Mesenteric fat pad (tissue), 1 donor: ENCODE measurements around the gene KIF12. TPM values are rescaled to one million over a fixed set of nuclear protein-coding genes. Genes with fewer than 3 reads are reported as not detected.

Experiments used
- DNase-seq: peaks from one replicate; pipeline ENCODE4 v3.0.0-alpha.2; 2020; ENCODE audit warnings: low spot score
- total RNA-seq: library from RNA; stranded (reverse); fragmentation: NEBNext Ultra II Directional; extraction: Animal tissue kit (Norgen Biotek cat#: 25700); gene quantifications from one replicate; pipeline ENCODE4 v1.2.1, GENCODE V29; 2021
- donor health status: DM: yes; HTN: yes; CAD: no.

KIF12 gene
- total RNA-seq, 1 donor from 2014 or later = 0.84 TPM

- peak; percentile 55 for DNase-seq
Observed at GRCh38 chr9:114107286-114108001, 8.4 kb upstream of the KIF12 start.

- no peak for DNase-seq
Observed at GRCh38 chr9:114105236-114105635, 6.1 kb upstream of the KIF12 start.

GRCh38 chr9:114102484-114102883, 3.4 kb upstream of the KIF12 start:
- DNase-seq = no peak

GRCh38 chr9:114100536-114100935, 1.4 kb upstream of the KIF12 start:
- no peak for DNase-seq

- no peak for DNase-seq
Observed at GRCh38 chr9:114099669-114100270, 678 bp upstream of the KIF12 start.

- DNase-seq = peak; percentile 88
Observed at GRCh38 chr9:114098021-114098935, 814 bp downstream of the KIF12 start.

GRCh38 chr9:114097613-114098020, 1.5 kb downstream of the KIF12 start:
- peak; percentile 81 for DNase-seq

GRCh38 chr9:114096866-114097612, 2.1 kb downstream of the KIF12 start:
- DNase-seq = peak; percentile 57

- DNase-seq = peak; percentile 64
Observed at GRCh38 chr9:114096041-114096511, 3.0 kb downstream of the KIF12 start.

GRCh38 chr9:114094971-114095370, 4.1 kb downstream of the KIF12 start:
- peak; percentile 76 for DNase-seq

GRCh38 chr9:114093761-114094505, 5.2 kb downstream of the KIF12 start:
- peak; percentile 81 for DNase-seq

- peak; percentile 83 for DNase-seq
Observed at GRCh38 chr9:114093031-114093471, 6.0 kb downstream of the KIF12 start.

- peak; percentile 51 for DNase-seq
Observed at GRCh38 chr9:114092336-114092735, 6.8 kb downstream of the KIF12 start.

- DNase-seq = peak; percentile 76
Observed at GRCh38 chr9:114091711-114092110, 7.4 kb downstream of the KIF12 start.

- peak; percentile 49 for DNase-seq
Observed at GRCh38 chr9:114090798-114091197, 8.3 kb downstream of the KIF12 start.

GRCh38 chr9:114089206-114089840, 9.8 kb downstream of the KIF12 start:
- peak; percentile 84 for DNase-seq

- DNase-seq = peak; percentile 78
Observed at GRCh38 chr9:114088571-114089170, 10.4 kb downstream of the KIF12 start.

GRCh38 chr9:114087721-114088120, 11.4 kb downstream of the KIF12 start:
- DNase-seq = peak; percentile 45

GRCh38 chr9:114086607-114087006, 12.5 kb downstream of the KIF12 start:
- DNase-seq = no peak
